Tibial nerve (tissue), 3 donors: ENCODE results near the gene VLDLR.

Experiments
- CTCF ChIP-seq, 5 experiments: fragments of 200-600 bp in 3 of 5; fragments of 450-650 bp in 2 of 5; sonication (generic) in 3 of 5; IDR thresholded peaks; one replicate each; pipeline ENCODE4 v1.5.1; 2016 to 2019; ENCODE audit warnings: antibody characterized with exemption in 5 of 5, mild to moderate bottlenecking in 3 of 5, moderate library complexity in 2 of 5
- POLR2A ChIP-seq, 2 donors: fragments of 450-650 bp; IDR thresholded peaks; one replicate each; pipeline ENCODE4 v1.6.1; 2017; ENCODE audit warnings: antibody characterized with exemption in 2 of 2, mild to moderate bottlenecking in 2 of 2, moderate library complexity in 2 of 2

- TF ChIP-seq CTCF (IDR thresholded peaks at IDR 0.05) (no peak), POLR2A (IDR thresholded peaks at IDR 0.05) (no peak)
Observed at GRCh38 chr9:2611961-2612360, 9.6 kb upstream of the VLDLR start.
